Body of pancreas (tissue), 4 donors: ENCODE measurements around the gene CAPZB.

Experiments
- CTCF ChIP-seq, 7 experiments: fragments of 450-650 bp in 4 of 7; fragments of 200-600 bp in 3 of 7; sonication (generic) in 3 of 7; IDR thresholded peaks; one replicate each; pipeline ENCODE4 v1.5.1; 2016 to 2019; ENCODE audit warnings: antibody characterized with exemption in 7 of 7
- POLR2A ChIP-seq, 3 donors: fragments of 450-650 bp; IDR thresholded peaks; one replicate each; pipeline ENCODE4 v1.6.1; 2016; ENCODE audit warnings: antibody characterized with exemption in 3 of 3, mild to moderate bottlenecking in 2 of 3

GRCh38 chr1:19444296-19445021 is 40.9 kb downstream of the CAPZB start:
- TF ChIP-seq POLR2A (IDR thresholded peaks at IDR 0.05) (no peak), CTCF (IDR thresholded peaks at IDR 0.05) (no peak)
